PC-9 (cell line): Measurements from ENCODE around the gene RAB15. TPM values are rescaled to one million over a fixed set of nuclear protein-coding genes. Genes with fewer than 3 reads are reported as not detected.

Experiments
- BruUV-seq: library from RNA; stranded (reverse); fragments of 400-500 nt; replicated peaks from 2 replicates; lab custom pipeline; 2021; lab: Mats Ljungman, UMichigan
- CTCF ChIA-PET: fragments of 300-600 bp; sonication (Branson Sonifier 250); formaldehyde crosslinking; loops from one replicate; lab custom pipeline; 2022; ENCODE audit warnings: antibody characterized with exemption; lab: Charles Lee
- POLR2A ChIA-PET: fragments of 300-600 bp; sonication (Branson Sonifier 250); formaldehyde crosslinking; loops from one replicate; lab custom pipeline; 2022; ENCODE audit warnings: antibody characterized with exemption; ENCODE audit not compliant: unreplicated experiment; lab: Charles Lee
- DNase-seq, 2 experiments: peaks; one replicate each; pipeline versions ENCODE4 v3.0.0 to v3.0.0-alpha.2; 2015 to 2022; ENCODE audit warnings: mixed read lengths in 1 of 2
- H2AFZ ChIP-seq: fragments of 200-600 bp; sonication (generic); 2 replicates; pipeline ENCODE4 v1.8.1; 2017; ENCODE audit warnings: antibody characterized with exemption
- H3F3A ChIP-seq: fragments of 200-600 bp; sonication (generic); 2 replicates; pipeline ENCODE4 v1.8.1; 2017; ENCODE audit warnings: antibody characterized with exemption, mild to moderate bottlenecking, low read depth; ENCODE audit not compliant: insufficient read depth
- H3K27ac ChIP-seq: fragments of 200-600 bp; sonication (generic); 2 replicates; pipeline ENCODE4 v1.6.1; 2016; ENCODE audit warnings: mixed run types
- H3K27me3 ChIP-seq: fragments of 200-600 bp; sonication (generic); 2 replicates; pipeline ENCODE4 v1.6.1; 2016; ENCODE audit warnings: low read depth, mixed run types; ENCODE audit not compliant: insufficient read depth
- H3K36me3 ChIP-seq: fragments of 200-600 bp; sonication (generic); 2 replicates; pipeline ENCODE4 v1.6.1; 2016; ENCODE audit warnings: low read depth, mixed run types
- H3K4me1 ChIP-seq: fragments of 200-600 bp; sonication (generic); replicated peaks from 2 replicates; pipeline ENCODE4 v1.6.1; 2016; ENCODE audit warnings: mixed run types; ENCODE audit not compliant: insufficient read depth
- H3K4me2 ChIP-seq: fragments of 200-600 bp; sonication (generic); 2 replicates; pipeline ENCODE4 v1.6.1; 2017; ENCODE audit warnings: mixed run types
- H3K4me3 ChIP-seq: fragments of 200-600 bp; sonication (generic); 2 replicates; pipeline ENCODE4 v1.6.1; 2016; ENCODE audit warnings: mixed run types
- H3K79me2 ChIP-seq: fragments of 200-600 bp; sonication (generic); 2 replicates; pipeline ENCODE4 v1.6.1; 2017; ENCODE audit warnings: low read depth, mixed run types
- H3K9me2 ChIP-seq: fragments of 200-600 bp; sonication (generic); 2 replicates; pipeline ENCODE4 v1.8.1; 2017; ENCODE audit warnings: mild to moderate bottlenecking; ENCODE audit not compliant: insufficient read depth
- H3K9me3 ChIP-seq: fragments of 200-600 bp; sonication (generic); 2 replicates; pipeline ENCODE4 v1.8.1; 2016; ENCODE audit warnings: low read depth; ENCODE audit not compliant: insufficient read depth
- H4K20me1 ChIP-seq: fragments of 200-600 bp; sonication (generic); 2 replicates; pipeline ENCODE4 v1.8.1; 2017; ENCODE audit not compliant: insufficient read depth
- EZH2 ChIP-seq: fragments of 200-600 bp; sonication (generic); IDR thresholded peaks from 2 replicates; pipeline ENCODE4 v1.8.0; 2017; ENCODE audit warnings: antibody characterized with exemption, low read depth
- intact Hi-C: fragments of 100-400 bp; cut with micrococcal nuclease; formaldehyde crosslinking; loops from one replicate; pipeline ENCODE4 v1.10.0; 2022; ENCODE audit not compliant: unreplicated experiment
- total RNA-seq: library from RNA; stranded (reverse); gene quantifications from 2 replicates; pipeline ENCODE4 v1.2.3, GENCODE V29; 2021
- TF ChIP-seq, protein P1 (sequence below): fragments of 200-600 bp; sonication (generic); conservative IDR thresholded peaks from 2 replicates; pipeline ENCODE4 v1.6.1; 2017; ENCODE audit warnings: mixed run types, antibody characterized with exemption, mild to moderate bottlenecking, moderate library complexity

The RAB15 gene
- total RNA-seq, 1 experiment from 2014 or later, result 74.9 TPM

DNA sequence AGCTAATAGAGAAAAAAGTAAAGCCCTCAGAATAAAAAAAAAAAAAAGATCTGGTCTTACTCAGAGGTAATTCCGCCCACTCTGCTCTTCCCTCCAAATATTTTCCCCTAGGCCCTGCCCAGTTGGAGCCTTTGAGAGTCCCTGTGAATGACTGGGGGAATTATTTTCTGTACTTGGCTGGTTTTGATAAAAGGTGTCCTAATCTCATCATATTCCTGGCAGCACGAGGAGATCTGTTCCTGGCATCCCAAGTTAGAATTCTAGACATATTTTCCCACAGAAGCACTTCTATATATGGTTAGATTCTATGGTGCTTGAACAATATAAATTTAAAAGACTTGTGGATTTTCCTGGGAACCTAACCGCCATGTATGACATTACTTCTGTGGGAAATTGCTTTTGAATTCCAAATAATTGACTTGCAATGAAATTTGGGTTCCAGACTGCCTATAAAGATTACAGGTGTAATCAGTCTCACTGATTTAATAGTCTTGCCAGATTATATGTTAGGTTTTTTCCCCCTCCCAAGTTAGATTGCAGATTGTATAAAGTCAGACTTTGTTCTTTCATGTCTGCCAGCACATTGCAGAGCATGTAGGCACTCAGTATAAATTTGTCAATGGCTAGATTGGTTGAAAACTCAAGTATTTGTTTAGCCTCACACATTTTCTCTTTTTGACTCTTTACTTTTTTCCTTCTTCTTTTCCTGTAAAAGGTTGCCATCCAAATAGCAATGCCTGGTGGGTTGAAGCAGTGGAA is 41.9 kb downstream of the RAB15 start:
- H3K36me3 ChIP-seq, result peaks cover 45% of the 10 kb centered on the region
- H2AFZ ChIP-seq, result no peak overlapping the region
- no peak for DNase-seq
- no peaks in the 10 kb centered on the region for H3K79me2 ChIP-seq
- intact Hi-C loops, result no loop called here
- H3K27me3 ChIP-seq, result no peaks in the 10 kb centered on the region
- no peaks in the 10 kb centered on the region for H4K20me1 ChIP-seq
- TF ChIP-seq, protein P1, sequence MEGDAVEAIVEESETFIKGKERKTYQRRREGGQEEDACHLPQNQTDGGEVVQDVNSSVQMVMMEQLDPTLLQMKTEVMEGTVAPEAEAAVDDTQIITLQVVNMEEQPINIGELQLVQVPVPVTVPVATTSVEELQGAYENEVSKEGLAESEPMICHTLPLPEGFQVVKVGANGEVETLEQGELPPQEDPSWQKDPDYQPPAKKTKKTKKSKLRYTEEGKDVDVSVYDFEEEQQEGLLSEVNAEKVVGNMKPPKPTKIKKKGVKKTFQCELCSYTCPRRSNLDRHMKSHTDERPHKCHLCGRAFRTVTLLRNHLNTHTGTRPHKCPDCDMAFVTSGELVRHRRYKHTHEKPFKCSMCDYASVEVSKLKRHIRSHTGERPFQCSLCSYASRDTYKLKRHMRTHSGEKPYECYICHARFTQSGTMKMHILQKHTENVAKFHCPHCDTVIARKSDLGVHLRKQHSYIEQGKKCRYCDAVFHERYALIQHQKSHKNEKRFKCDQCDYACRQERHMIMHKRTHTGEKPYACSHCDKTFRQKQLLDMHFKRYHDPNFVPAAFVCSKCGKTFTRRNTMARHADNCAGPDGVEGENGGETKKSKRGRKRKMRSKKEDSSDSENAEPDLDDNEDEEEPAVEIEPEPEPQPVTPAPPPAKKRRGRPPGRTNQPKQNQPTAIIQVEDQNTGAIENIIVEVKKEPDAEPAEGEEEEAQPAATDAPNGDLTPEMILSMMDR, result no peak
- TF ChIP-seq EZH2, result no peak
- no peak overlapping the region for H3K4me3 ChIP-seq
- no peak overlapping the region for H3K4me2 ChIP-seq
- H3K9me3 ChIP-seq, result no peaks in the 10 kb centered on the region
- ChIA-PET CTCF (no interaction called here), POLR2A (no interaction called here)
- peaks cover 11% of the 10 kb centered on the region; the same call in 1 of the 2 replicates for H3F3A ChIP-seq
- BruUV-seq, result no TSS peak
- H3K27ac ChIP-seq, result no peak overlapping the region
- no peaks in the 10 kb centered on the region for H3K4me1 ChIP-seq
- no peaks in the 10 kb centered on the region for H3K9me2 ChIP-seq

DNA sequence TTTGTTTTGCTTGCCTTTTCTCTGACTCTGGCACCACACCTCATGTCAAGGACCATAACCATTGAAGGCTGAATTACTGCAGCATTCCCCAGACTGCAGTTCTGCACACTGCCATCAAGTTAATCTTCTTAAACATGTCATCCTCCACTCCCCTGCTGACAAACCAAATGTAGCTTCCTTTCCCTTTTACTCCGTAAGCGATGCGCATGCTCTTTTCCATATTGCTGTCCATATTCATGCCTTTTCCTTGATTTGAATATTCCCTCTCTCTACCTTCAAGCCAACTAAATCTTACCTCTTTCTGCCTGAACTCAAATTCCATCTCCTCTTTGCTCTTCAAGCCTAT is 43.1 kb downstream of the RAB15 start:
- Histone ChIP-seq H2AFZ (no peak overlapping the region), H3K79me2 (peaks cover 1% of the 10 kb centered on the region; the same call in 1 of the 2 replicates), H3K9me2 (no peaks in the 10 kb centered on the region), H3K9me3 (no peaks in the 10 kb centered on the region), H3K27ac (no peak overlapping the region), H3K36me3 (peaks cover 58% of the 10 kb centered on the region), H3K27me3 (no peaks in the 10 kb centered on the region), H3K4me2 (no peak overlapping the region), H3K4me1 (no peaks in the 10 kb centered on the region), H4K20me1 (no peaks in the 10 kb centered on the region), H3F3A (peaks cover 7% of the 10 kb centered on the region; the same call in 1 of the 2 replicates), H3K4me3 (no peak overlapping the region)
- DNase-seq, result no peak
- TF ChIP-seq EZH2, result no peak
- TF ChIP-seq, protein P1, result no peak
- POLR2A ChIA-PET, result no interaction called here
- no TSS peak for BruUV-seq
- CTCF ChIA-PET, result no interaction called here
- intact Hi-C loops, result no loop called here

DNA sequence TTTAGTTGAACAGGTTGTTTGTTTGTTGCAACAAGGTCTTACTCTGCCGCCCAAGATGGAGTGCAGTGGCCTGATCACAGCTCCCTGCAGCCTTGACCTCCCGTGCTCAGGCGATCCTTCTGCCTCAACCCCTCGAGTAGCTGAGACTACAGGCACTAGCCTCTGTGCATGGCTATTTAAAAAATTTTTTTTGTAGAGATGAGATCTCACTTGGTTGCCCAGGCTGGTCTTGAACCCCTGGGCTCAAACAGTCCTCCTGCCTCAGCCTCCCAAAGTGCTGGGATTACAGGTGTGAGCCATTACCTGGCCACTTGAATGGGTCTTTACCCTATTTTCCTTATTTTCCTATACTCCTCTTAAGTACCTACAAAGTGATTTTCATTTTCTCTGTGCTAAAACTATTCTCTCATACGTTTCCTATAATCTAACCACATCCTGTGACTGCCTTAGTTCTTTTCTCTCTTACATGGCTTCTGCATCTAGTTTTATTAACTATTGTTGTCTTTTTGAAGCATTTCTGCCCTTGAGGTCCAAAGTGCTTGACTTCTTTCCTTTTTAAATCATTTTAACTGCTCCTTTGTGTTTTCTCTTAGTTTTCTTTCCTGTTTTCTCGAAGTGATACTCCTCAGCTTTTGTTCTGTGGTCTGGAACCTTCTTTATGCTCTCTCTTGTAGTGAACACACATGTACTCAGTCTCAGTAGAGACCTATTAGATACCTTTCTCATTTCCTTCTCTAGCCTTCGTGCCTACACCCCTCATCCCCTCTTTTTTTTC is 43.7 kb downstream of the RAB15 start:
- H3K4me3 ChIP-seq, result no peak overlapping the region
- intact Hi-C loops, result no loop called here
- H3K9me2 ChIP-seq, result no peaks in the 10 kb centered on the region
- H3K79me2 ChIP-seq, result peaks cover 5% of the 10 kb centered on the region; the same call in 1 of the 2 replicates
- no peaks in the 10 kb centered on the region for H3K4me1 ChIP-seq
- H2AFZ ChIP-seq, result no peak overlapping the region
- POLR2A ChIA-PET, result no interaction called here
- no peak overlapping the region for H3K27ac ChIP-seq
- no peak overlapping the region for H3K4me2 ChIP-seq
- H3K27me3 ChIP-seq, result no peaks in the 10 kb centered on the region
- H4K20me1 ChIP-seq, result no peaks in the 10 kb centered on the region; the same call in 1 of the 2 replicates
- TF ChIP-seq EZH2, result no peak
- TF ChIP-seq, protein P1, result no peak
- peaks cover 5% of the 10 kb centered on the region for H3F3A ChIP-seq
- no peak for DNase-seq
- H3K9me3 ChIP-seq, result no peaks in the 10 kb centered on the region
- CTCF ChIA-PET, result no interaction called here
- peaks cover 59% of the 10 kb centered on the region for H3K36me3 ChIP-seq
- no TSS peak for BruUV-seq
